B cell (primary cell): Measurements from ENCODE around the gene NRF1. TPM values are rescaled to one million over a fixed set of nuclear protein-coding genes. Genes with fewer than 3 reads are reported as not detected.
"Not testable (repeated sequence)": the region's sequence is repeated elsewhere in the genome, so short reads cannot be mapped to it uniquely, and the experiment has no call there.

Experiments used
- ATAC-seq: fragments of 200-7000 bp; cut with Tn5 transposase; one replicate; pipeline ENCODE4 v1.10.0; 2021; ENCODE audit warnings: low read depth, mild to moderate bottlenecking, moderate number of reproducible peaks, moderate library complexity
- CTCF ChIA-PET: fragments of 350-600 bp; sonication (Branson Sonifier 250); formaldehyde crosslinking; loops from one replicate; lab custom pipeline; 2021; ENCODE audit warnings: antibody characterized with exemption, inconsistent platforms; lab: Charles Lee
- POLR2A ChIA-PET: fragments of 350-600 bp; sonication (Branson Sonifier 250); formaldehyde crosslinking; loops from one replicate; lab custom pipeline; 2021; ENCODE audit warnings: antibody characterized with exemption; lab: Charles Lee
- DNase-seq: peaks from one replicate; pipeline ENCODE4 v3.0.0; 2013
- H2AFZ ChIP-seq: 2 replicates; pipeline ENCODE4 v1.6.1; 2012; ENCODE audit warnings: mild to moderate bottlenecking, low read depth, low read length; ENCODE audit not compliant: insufficient read depth, poor library complexity, severe bottlenecking
- H3K27ac ChIP-seq, 2 donors: 1 replicate in 1 of 2; 2 replicates in 1 of 2; pipeline ENCODE4 v1.5.1; 2012 to 2013; ENCODE audit warnings: low read length in 2 of 2, mild to moderate bottlenecking in 2 of 2, moderate library complexity in 1 of 2
- H3K27me3 ChIP-seq, 4 experiments: fragments of 200-600 bp in 1 of 4; sonication (generic) in 1 of 4; replicated peaks in 1 of 4; 1 replicate in 2 of 4; 2 replicates in 2 of 4; pipeline versions ENCODE4 v1.6.1 to v1.7.0; 2013 to 2016; ENCODE audit warnings: low read length in 3 of 4, mild to moderate bottlenecking in 2 of 4, mixed read lengths in 1 of 4, moderate library complexity in 1 of 4; ENCODE audit not compliant: insufficient read depth in 4 of 4, control insufficient read depth in 3 of 4; ENCODE audit errors: control extremely low read depth in 1 of 4
- H3K36me3 ChIP-seq, 2 experiments: replicated peaks in 1 of 2; 1 replicate in 1 of 2; 2 replicates in 1 of 2; pipeline versions ENCODE4 v1.6.1 to v1.7.1; 2013; ENCODE audit warnings: low read length in 1 of 2; ENCODE audit not compliant: insufficient read depth in 2 of 2, control insufficient read depth in 1 of 2; ENCODE audit errors: control extremely low read depth in 1 of 2, extremely low read depth in 1 of 2
- H3K4me1 ChIP-seq, 2 donors: fragments of 200-600 bp in 1 of 2; sonication (generic) in 1 of 2; 1 replicate in 1 of 2; 2 replicates in 1 of 2; pipeline versions ENCODE4 v1.5.1 to v1.6.1; 2013 to 2017; ENCODE audit warnings: low read length in 2 of 2; ENCODE audit not compliant: control insufficient read depth in 2 of 2, insufficient read depth in 2 of 2
- H3K4me2 ChIP-seq: replicated peaks from 2 replicates; pipeline ENCODE3; 2012; ENCODE audit warnings: mild to moderate bottlenecking, low read depth, low read length; ENCODE audit not compliant: poor library complexity, severe bottlenecking
- H3K4me3 ChIP-seq, 5 experiments: fragments of 200-600 bp in 1 of 5; sonication (generic) in 1 of 5; 1 replicate in 3 of 5; 2 replicates in 2 of 5; pipeline versions ENCODE4 v1.5.1 to v1.7.0; 2011 to 2016; ENCODE audit warnings: low read length in 4 of 5, mild to moderate bottlenecking in 4 of 5, low read depth in 2 of 5, control low read depth in 1 of 5, moderate library complexity in 1 of 5; ENCODE audit not compliant: insufficient read depth in 1 of 5; ENCODE audit errors: control extremely low read depth in 1 of 5, extremely low read depth in 1 of 5
- H3K79me2 ChIP-seq: fragments of 200-600 bp; sonication (generic); one replicate; pipeline ENCODE4 v1.6.0; 2016; ENCODE audit warnings: low read length; ENCODE audit not compliant: control insufficient read depth, insufficient read depth
- H3K9ac ChIP-seq: fragments of 200-600 bp; sonication (generic); 2 replicates; pipeline ENCODE4 v1.6.1; 2017; ENCODE audit warnings: mild to moderate bottlenecking, low read length, moderate library complexity
- H3K9me3 ChIP-seq, 3 donors: one replicate each; pipeline versions ENCODE4 v1.6.1 to v1.7.1; 2013; ENCODE audit warnings: low read length in 2 of 3; ENCODE audit not compliant: control insufficient read depth in 2 of 3, insufficient read depth in 1 of 3; ENCODE audit errors: control extremely low read depth in 1 of 3
- H4K20me1 ChIP-seq: 2 replicates; pipeline ENCODE4 v1.6.0; 2012; ENCODE audit warnings: mild to moderate bottlenecking, low read length; ENCODE audit not compliant: insufficient read depth, control insufficient read depth, poor library complexity, severe bottlenecking
- H3K27ac Mint-ChIP-seq: one replicate; pipeline ENCODE4 v1.8.0; 2021; ENCODE audit warnings: mixed read lengths
- H3K27me3 Mint-ChIP-seq: one replicate; pipeline ENCODE4 v1.8.0; 2021; ENCODE audit warnings: mixed read lengths
- H3K4me1 Mint-ChIP-seq: one replicate; pipeline ENCODE4 v1.8.0; 2021; ENCODE audit warnings: mixed read lengths
- H3K4me3 Mint-ChIP-seq: one replicate; pipeline ENCODE4 v1.8.0; 2021; ENCODE audit warnings: mixed read lengths
- H3K9me3 Mint-ChIP-seq: one replicate; pipeline ENCODE4 v1.8.0; 2022; ENCODE audit warnings: mixed read lengths; ENCODE audit not compliant: insufficient read depth
- CTCF ChIP-seq: fragments of 200-600 bp; IDR thresholded peaks from one replicate; pipeline ENCODE4 v1.8.0; 2022; ENCODE audit warnings: antibody characterized with exemption, mild to moderate bottlenecking
- EZH2 ChIP-seq: IDR thresholded peaks from 2 replicates; pipeline ENCODE4 v1.6.1; 2012; ENCODE audit warnings: borderline replicate concordance, low read depth, mild to moderate bottlenecking, moderate library complexity, low read length; ENCODE audit not compliant: insufficient read depth, poor library complexity, severe bottlenecking
- WGBS: methylation state at CpG from one replicate; pipeline ENCODE4 v1.1.5; 2013; ENCODE audit warnings: missing lambda C conversion rate; ENCODE audit not compliant: insufficient coverage; 5-methylcytosine and 5-hydroxymethylcytosine counted together
- intact Hi-C: fragments of 100-400 bp; cut with micrococcal nuclease; formaldehyde crosslinking; loops from one replicate; pipeline ENCODE4 v1.10.0; 2022
- polyA plus RNA-seq: library from polyadenylated mRNA; depleted of rRNA; stranded (reverse); fragments of >200 nt; gene quantifications from 2 replicates; pipeline ENCODE4 v1.2.3, GENCODE V29; 2012
- total RNA-seq, 2 donors: library from RNA; stranded (reverse); fragments of 120-200 nt in 1 of 2; gene quantifications; 1 replicate in 1 of 2; 2 replicates in 1 of 2; pipeline versions ENCODE4 v1.2.3 to v1.2.4, GENCODE V29; 2013 to 2022

NRF1 gene
- total and polyA plus RNA-seq, 2 donors (not counting 1 experiment from before 2014, with no cell fraction given), result 19.6 to 53.0 TPM

DNA sequence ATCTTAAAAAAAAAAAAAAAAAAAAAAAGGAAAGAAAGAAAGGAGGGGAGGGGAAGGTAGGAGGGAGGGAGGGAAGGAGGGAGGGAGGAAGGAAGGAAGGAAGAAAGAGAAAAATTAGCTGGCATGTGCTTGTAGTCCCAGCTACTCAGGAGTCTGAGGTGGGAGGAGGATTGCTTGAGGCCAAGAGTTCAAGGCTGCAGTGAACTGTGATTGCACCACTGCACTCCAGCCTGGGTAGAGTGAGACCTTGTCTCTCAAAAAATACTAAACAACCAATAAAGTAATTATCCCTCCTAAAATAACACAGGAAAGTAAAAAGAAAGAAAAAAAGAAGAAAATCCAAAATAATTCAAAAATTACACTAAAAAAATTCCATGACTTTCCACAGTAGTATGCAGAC, 13.8 kb upstream of the NRF1 start:
- Mint-ChIP-seq H3K4me3 (no peak overlapping the region), H3K9me3 (no peaks in the 10 kb centered on the region), H3K27ac (no peak overlapping the region), H3K4me1 (no peaks in the 10 kb centered on the region), H3K27me3 (peaks cover 8% of the 10 kb centered on the region)
- Histone ChIP-seq H3K4me1 (no peaks in the 10 kb centered on the region), H3K27me3 (no peaks in the 10 kb centered on the region), H3K79me2 (no peaks in the 10 kb centered on the region), H2AFZ (no peak overlapping the region), H4K20me1 (no peaks in the 10 kb centered on the region), H3K36me3 (no peaks in the 10 kb centered on the region), H3K9ac (no peak overlapping the region), H3K9me3 (no peaks in the 10 kb centered on the region), H3K4me2 (no peak overlapping the region), H3K27ac (no peak overlapping the region), H3K4me3 (no peak overlapping the region)
- ATAC-seq, result no peak
- POLR2A ChIA-PET, result no interaction called here
- no peak for DNase-seq
- no peak for TF ChIP-seq EZH2
- TF ChIP-seq CTCF, result no peak
- CTCF ChIA-PET, result no interaction called here
- intact Hi-C loops, result no loop called here

GRCh38 chr7:129599174-129599573, 12.3 kb upstream of the NRF1 start:
- H3K4me1 ChIP-seq, result no peaks in the 10 kb centered on the region
- no peaks in the 10 kb centered on the region for H3K36me3 ChIP-seq
- peaks cover 3% of the 10 kb centered on the region for H3K27me3 Mint-ChIP-seq
- H3K9me3 ChIP-seq, result no peaks in the 10 kb centered on the region
- intact Hi-C loops, result no loop called here
- H3K9me3 Mint-ChIP-seq, result no peaks in the 10 kb centered on the region
- no peaks in the 10 kb centered on the region for H3K27me3 ChIP-seq
- H3K4me3 Mint-ChIP-seq, result no peak overlapping the region
- no peaks in the 10 kb centered on the region for H4K20me1 ChIP-seq
- no peak overlapping the region for H2AFZ ChIP-seq
- ATAC-seq (no peak), DNase-seq (no peak)
- H3K9ac ChIP-seq, result no peak overlapping the region
- H3K27ac Mint-ChIP-seq, result no peak overlapping the region
- H3K27ac ChIP-seq, result no peak overlapping the region
- no peak overlapping the region for H3K4me2 ChIP-seq
- ChIA-PET CTCF (no interaction called here), POLR2A (no interaction called here)
- no peak for TF ChIP-seq EZH2
- no peak for TF ChIP-seq CTCF
- no peaks in the 10 kb centered on the region for H3K79me2 ChIP-seq
- peaks cover 2% of the 10 kb centered on the region for H3K4me1 Mint-ChIP-seq
- no peak overlapping the region for H3K4me3 ChIP-seq
- whole genome bisulfite sequencing, result 96% methylated on average over 5 of the region's 5 CpGs

DNA sequence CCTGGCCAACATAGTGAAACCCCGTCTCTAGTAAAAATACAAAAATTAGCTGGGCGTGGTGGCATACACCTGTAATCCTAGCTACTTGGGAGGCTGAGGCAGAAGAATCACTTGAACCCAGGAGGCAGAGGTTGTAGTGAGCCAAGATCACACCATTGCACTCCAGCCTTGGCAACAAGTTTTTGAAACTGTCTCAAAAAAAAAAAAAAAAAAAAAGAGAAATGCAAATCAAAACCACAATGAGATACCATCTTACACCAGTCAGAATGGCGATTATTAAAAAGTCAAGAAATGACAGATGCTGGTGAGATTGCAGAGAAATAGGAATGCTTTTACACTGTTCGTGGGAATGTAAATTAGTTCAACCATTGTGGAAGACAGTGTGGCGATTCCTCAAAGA, 7.9 kb upstream of the NRF1 start:
- ATAC-seq, H3K4me2 ChIP-seq, H2AFZ ChIP-seq, intact Hi-C loops, H3K27ac Mint-ChIP-seq, H3K9me3 Mint-ChIP-seq, H3K36me3 ChIP-seq, H3K79me2 ChIP-seq, H3K27me3 Mint-ChIP-seq, DNase-seq, H3K4me3 Mint-ChIP-seq, H3K9me3 ChIP-seq, H3K27me3 ChIP-seq, H4K20me1 ChIP-seq, H3K27ac ChIP-seq, H3K4me3 ChIP-seq, H3K9ac ChIP-seq: not testable (repeated sequence)
- H3K4me1 ChIP-seq, result peaks cover 12 to 21% of the 10 kb centered on the region in 2 donors
- ChIA-PET POLR2A (interaction anchor here (0.6 to 0.7 kb wide), 2 partner anchors 99 to 180 kb away, joined by 4 to 6 read pairs; no protein-coding TSS in a partner anchor), CTCF (interaction anchor here (1.5 kb wide), 1 partner anchor 9 kb away, joined by 3 read pairs; no protein-coding TSS in a partner anchor)
- H3K4me1 Mint-ChIP-seq, result peaks cover 27% of the 10 kb centered on the region
- 100% methylated on average over 1 of the region's 5 CpGs for WGBS
